ENCODE data around the gene RAP1GAP2. TPM values are rescaled to one million over a fixed set of nuclear protein-coding genes. Genes with fewer than 3 reads are reported as not detected.

Gene RAP1GAP2
- total and polyA plus RNA-seq, 9 donors: 1.2 to 3.5 (median 2.0) TPM

DNA sequence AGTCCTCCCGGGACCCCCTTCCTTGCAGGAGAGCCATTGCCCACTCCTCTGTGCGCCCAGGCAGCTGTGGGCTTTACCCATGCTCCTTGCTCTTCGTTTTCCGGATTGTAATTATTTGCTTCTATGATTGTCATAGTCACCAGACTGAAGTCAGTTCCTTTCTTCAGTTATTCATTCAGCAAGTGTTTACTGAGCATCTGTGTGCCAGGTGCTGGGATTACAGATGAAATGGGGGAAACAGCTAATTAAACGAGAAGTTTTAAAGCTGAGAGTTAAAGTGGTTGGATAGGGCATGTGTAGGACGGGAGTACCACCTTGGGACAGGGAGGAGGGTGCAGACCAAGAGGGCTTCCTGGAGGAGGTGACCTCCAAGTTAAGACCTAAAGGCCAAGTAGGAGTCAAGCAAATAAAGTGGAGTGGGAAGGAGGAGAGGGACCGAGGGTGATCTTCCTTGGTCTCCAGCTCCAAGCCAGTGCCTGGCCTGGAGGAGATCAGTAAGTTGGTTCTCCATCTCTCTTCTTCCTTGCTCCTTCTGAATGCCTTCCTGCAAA, 140.6 kb downstream of the RAP1GAP2 start:
- no peak overlapping the region for H3K4me3 ChIP-seq (ENCODE audit: low read length)

DNA sequence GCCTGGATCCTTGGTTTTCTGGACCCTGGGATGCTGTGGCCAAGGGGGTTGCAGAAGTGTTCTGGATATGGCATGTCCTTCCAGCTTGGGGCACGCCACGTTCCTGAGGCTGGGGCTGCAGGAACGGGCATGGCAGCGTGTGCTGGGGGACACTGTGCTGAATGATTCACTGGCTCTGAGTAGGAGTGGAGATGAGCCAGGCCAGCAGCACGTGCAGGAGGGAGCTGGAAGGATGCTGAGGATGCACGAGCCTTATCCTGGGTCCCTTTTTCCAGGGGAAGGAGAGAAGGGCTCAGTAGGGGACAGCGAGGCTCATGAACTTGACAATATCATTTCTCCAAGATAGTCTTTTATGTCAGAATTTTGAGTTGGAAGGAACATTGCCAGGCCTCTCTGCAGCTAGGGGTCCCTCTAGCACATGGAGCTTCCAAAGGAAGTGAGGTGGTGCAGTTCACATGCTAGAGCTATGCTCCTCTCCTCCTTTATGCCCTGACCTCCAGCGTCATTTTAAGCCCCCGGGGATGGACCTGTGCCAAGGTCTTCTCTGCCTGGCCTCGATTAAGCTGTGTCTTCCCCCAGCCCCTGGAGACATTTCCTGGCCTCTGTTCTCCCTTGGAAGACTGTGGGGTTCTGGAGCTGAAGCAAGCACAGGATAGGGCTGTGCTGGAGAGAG, 141.2 kb downstream of the RAP1GAP2 start:
- H3K27ac ChIP-seq (ENCODE audit: low read length): no peak overlapping the region
- H3K4me1 ChIP-seq (ENCODE audit: control insufficient read depth, insufficient read depth, low read length): peaks cover 16% of the 10 kb centered on the region
- H3K4me3 ChIP-seq (ENCODE audit: low read length): no peak overlapping the region
- no peaks in the 10 kb centered on the region for H3K36me3 ChIP-seq (ENCODE audit: control insufficient read depth, insufficient read depth, low read length)
- no peak for DNase-seq
- H3K27me3 ChIP-seq (ENCODE audit: control insufficient read depth, insufficient read depth, low read length): peaks cover 4% of the 10 kb centered on the region
- 23% methylated on average over 9 of the region's 10 CpGs for WGBS (ENCODE audit: insufficient coverage)
- H3K9me3 ChIP-seq (replicated peaks; ENCODE audit: control insufficient read depth, low read depth, low read length): no peaks in the 10 kb centered on the region

More for the DNA sequence above, 140.6 kb downstream of the RAP1GAP2 start:
- Histone ChIP-seq H3K27ac (ENCODE audit: low read length) (no peak overlapping the region), H3K36me3 (ENCODE audit: control insufficient read depth, insufficient read depth, low read length) (no peaks in the 10 kb centered on the region), H3K27me3 (ENCODE audit: control insufficient read depth, insufficient read depth, low read length) (peaks cover 6% of the 10 kb centered on the region), H3K9me3 (replicated peaks; ENCODE audit: control insufficient read depth, low read depth, low read length) (no peaks in the 10 kb centered on the region), H3K4me1 (ENCODE audit: control insufficient read depth, insufficient read depth, low read length) (peaks cover 16% of the 10 kb centered on the region)
- DNase-seq: no peak
- WGBS (ENCODE audit: insufficient coverage): 70% methylated on average over 3 of the region's 7 CpGs

DNA sequence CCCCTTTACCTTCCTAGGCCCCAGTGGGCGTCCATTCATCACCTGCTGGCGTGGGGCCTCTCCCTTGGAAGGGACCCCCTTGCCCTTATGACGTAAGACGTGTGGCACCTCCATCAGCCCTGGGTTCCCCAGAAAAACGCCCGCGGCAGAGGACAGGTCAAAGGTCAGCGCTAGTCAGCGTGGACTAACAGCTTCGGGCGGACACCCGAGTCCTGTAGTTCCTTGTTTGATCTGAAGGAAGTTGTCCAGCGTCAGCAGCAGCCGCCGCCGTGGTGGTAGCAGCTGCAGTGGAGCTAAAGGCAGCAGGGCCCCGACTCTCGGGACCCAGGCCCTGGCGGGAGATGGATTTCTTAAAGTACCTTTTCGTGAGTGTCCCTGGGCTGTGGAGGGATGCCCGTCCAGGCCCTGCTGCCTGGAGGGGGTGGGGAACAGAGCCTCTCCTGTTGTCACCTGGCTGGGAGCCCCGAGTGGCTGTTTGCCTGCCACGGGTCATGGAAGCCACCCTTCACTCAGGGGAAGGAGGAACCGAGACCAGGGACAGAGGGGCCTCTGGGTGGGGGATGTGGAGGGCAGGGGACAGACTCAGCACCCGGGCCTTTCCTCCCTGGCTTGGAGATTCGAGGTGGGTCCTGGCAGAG, 143.6 kb downstream of the RAP1GAP2 start:
- no peaks in the 10 kb centered on the region for H3K9me3 ChIP-seq (replicated peaks; ENCODE audit: control insufficient read depth, low read depth, low read length)
- H3K36me3 ChIP-seq (ENCODE audit: control insufficient read depth, insufficient read depth, low read length): no peaks in the 10 kb centered on the region
- H3K4me3 ChIP-seq (ENCODE audit: low read length): no peak overlapping the region
- H3K27me3 ChIP-seq (ENCODE audit: control insufficient read depth, insufficient read depth, low read length): peaks cover 2% of the 10 kb centered on the region
- H3K4me1 ChIP-seq (ENCODE audit: control insufficient read depth, insufficient read depth, low read length): peaks cover 16% of the 10 kb centered on the region
- 48% methylated on average over 21 of the region's 26 CpGs for WGBS (ENCODE audit: insufficient coverage)
- H3K27ac ChIP-seq (ENCODE audit: low read length): no peak overlapping the region
- DNase-seq: no peak

DNA sequence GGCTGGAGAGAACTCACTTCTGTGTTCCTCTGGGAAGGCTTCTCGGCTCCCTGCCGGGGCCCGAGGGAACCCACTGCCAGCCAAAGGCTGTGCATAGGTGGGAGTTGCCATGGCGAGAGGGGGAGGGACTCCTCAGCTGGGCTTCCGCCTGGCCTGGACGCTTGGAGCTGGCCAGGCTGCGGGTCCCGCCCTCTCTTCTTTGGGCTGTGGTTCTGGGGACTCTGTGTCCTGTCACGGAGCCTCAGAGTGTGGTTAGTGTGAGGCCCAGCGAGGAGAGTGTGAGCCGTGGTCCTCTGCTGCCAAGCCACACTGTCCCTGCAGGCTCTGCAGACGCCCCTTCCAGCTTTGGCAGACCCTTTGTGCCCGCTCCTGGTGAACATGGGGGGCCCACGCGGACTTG, 144.1 kb downstream of the RAP1GAP2 start:
- H3K9me3 ChIP-seq (replicated peaks; ENCODE audit: control insufficient read depth, low read depth, low read length): no peaks in the 10 kb centered on the region
- H3K36me3 ChIP-seq (ENCODE audit: control insufficient read depth, insufficient read depth, low read length): no peaks in the 10 kb centered on the region
- H3K4me1 ChIP-seq (ENCODE audit: control insufficient read depth, insufficient read depth, low read length): peaks cover 16% of the 10 kb centered on the region
- H3K27ac ChIP-seq (ENCODE audit: low read length): no peak overlapping the region
- no peak overlapping the region for H3K4me3 ChIP-seq (ENCODE audit: low read length)
- DNase-seq: peak; percentile 42
- no peaks in the 10 kb centered on the region for H3K27me3 ChIP-seq (ENCODE audit: control insufficient read depth, insufficient read depth, low read length)
- WGBS (ENCODE audit: insufficient coverage): 38% methylated on average over 11 of the region's 15 CpGs

DNA sequence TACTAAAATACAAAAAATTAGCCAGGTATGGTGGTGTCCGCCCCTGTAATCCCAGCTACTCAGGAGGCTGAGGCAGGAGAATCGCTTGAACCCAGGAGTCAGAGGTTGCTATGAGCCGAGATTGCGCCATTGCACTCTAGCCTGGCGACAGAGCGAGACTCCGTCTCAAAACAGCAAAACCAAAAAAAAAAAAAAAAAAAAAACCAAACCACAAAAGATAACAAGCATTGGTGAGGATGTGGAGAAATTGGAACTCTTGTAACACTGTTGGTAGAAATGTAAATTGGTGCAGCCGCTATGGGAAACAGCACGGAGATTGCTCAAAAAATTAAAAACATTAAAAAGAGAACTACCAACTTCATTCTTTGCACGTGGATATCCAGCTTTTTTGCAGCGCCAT, 147.7 kb downstream of the RAP1GAP2 start:
- no peak for DNase-seq
- Histone ChIP-seq H3K4me1 (ENCODE audit: control insufficient read depth, insufficient read depth, low read length) (peaks cover 9% of the 10 kb centered on the region), H3K36me3 (ENCODE audit: control insufficient read depth, insufficient read depth, low read length) (no peaks in the 10 kb centered on the region), H3K9me3 (replicated peaks; ENCODE audit: control insufficient read depth, low read depth, low read length) (no peaks in the 10 kb centered on the region), H3K27ac (ENCODE audit: low read length) (no peak overlapping the region), H3K4me3 (ENCODE audit: low read length) (no peak overlapping the region), H3K27me3 (ENCODE audit: control insufficient read depth, insufficient read depth, low read length) (peaks cover 2% of the 10 kb centered on the region)
- 93% methylated on average over 2 of the region's 11 CpGs for WGBS (ENCODE audit: insufficient coverage)

DNA sequence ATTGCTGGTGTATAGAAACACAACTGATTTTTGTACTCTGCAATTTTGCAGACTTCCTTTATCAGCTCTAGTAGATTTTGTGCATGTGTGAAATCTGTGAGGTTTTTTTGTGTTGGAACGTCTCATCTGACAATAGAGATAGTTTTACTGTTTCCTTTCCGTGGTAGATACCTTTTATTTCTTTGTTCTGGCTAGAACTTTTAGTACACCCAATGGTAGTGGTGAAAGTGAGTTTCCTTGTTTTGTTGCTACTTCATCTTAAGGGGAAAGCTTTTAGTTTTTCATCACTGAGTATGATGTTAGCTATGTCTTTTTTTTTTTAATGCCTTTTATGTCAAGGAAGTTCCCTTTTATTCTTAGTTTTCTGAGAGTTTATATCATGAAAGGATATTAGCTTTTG, 149.1 kb downstream of the RAP1GAP2 start:
- Histone ChIP-seq H3K9me3 (replicated peaks; ENCODE audit: control insufficient read depth, low read depth, low read length) (no peaks in the 10 kb centered on the region), H3K36me3 (ENCODE audit: control insufficient read depth, insufficient read depth, low read length) (no peaks in the 10 kb centered on the region), H3K4me3 (ENCODE audit: low read length) (no peak overlapping the region), H3K27me3 (ENCODE audit: control insufficient read depth, insufficient read depth, low read length) (peaks cover 2% of the 10 kb centered on the region), H3K27ac (ENCODE audit: low read length) (no peak overlapping the region), H3K4me1 (ENCODE audit: control insufficient read depth, insufficient read depth, low read length) (peaks cover 2% of the 10 kb centered on the region)
- no CpG with 5 or more reads among the region's 2 CpGs for WGBS (ENCODE audit: insufficient coverage)
- DNase-seq: no peak

DNA sequence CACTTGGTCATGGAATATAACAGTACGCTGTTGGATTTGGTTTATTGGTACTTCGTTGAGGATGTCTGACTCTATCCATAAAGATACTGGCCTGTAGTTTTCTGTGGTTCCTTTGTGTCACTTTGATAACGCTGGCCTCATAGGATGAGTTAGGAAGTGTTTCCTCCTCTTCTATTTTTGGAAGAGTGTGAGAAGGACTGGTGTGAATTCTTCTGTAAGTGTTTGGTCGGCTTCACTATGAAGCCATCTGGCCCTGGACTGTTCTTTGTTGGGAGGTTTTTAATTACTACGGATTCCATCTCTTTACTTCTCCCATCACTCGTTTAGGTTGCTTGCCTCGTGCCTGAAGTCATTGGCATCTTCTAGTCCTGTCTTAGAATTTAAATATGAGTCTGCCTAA, 149.9 kb downstream of the RAP1GAP2 start:
- Histone ChIP-seq H3K4me1 (ENCODE audit: control insufficient read depth, insufficient read depth, low read length) (no peaks in the 10 kb centered on the region), H3K36me3 (ENCODE audit: control insufficient read depth, insufficient read depth, low read length) (no peaks in the 10 kb centered on the region), H3K9me3 (replicated peaks; ENCODE audit: control insufficient read depth, low read depth, low read length) (no peaks in the 10 kb centered on the region), H3K27ac (ENCODE audit: low read length) (no peak overlapping the region), H3K4me3 (ENCODE audit: low read length) (no peak overlapping the region), H3K27me3 (ENCODE audit: control insufficient read depth, insufficient read depth, low read length) (peaks cover 2% of the 10 kb centered on the region)
- WGBS (ENCODE audit: insufficient coverage): no CpG with 5 or more reads among the region's 7 CpGs
- no peak for DNase-seq

DNA sequence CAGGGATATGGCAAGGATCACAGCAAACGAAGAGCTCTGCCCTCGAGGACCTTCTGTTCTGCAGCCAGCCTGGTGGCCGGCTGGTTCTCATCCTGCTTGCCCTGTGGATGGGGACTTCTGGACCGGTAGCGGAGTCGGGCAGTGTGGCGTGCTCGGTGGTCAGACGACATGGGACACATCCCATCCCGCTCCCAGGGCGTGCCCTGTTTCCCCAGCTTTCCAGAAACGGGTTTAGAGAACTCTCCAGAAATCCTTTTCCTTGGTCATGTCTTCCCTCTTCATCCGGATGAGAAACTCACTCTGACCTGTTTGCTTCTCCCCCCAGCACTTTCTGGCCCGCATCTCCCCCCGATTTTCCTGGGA, 151.3 kb downstream of the RAP1GAP2 start:
- Histone ChIP-seq H3K36me3 (ENCODE audit: control insufficient read depth, insufficient read depth, low read length) (no peaks in the 10 kb centered on the region), H3K27ac (ENCODE audit: low read length) (no peak overlapping the region), H3K4me3 (ENCODE audit: low read length) (no peak overlapping the region), H3K4me1 (ENCODE audit: control insufficient read depth, insufficient read depth, low read length) (no peaks in the 10 kb centered on the region), H3K9me3 (replicated peaks; ENCODE audit: control insufficient read depth, low read depth, low read length) (no peaks in the 10 kb centered on the region), H3K27me3 (ENCODE audit: control insufficient read depth, insufficient read depth, low read length) (peaks cover 2% of the 10 kb centered on the region)
- WGBS (ENCODE audit: insufficient coverage): 88% methylated on average over 13 of the region's 15 CpGs
- DNase-seq: no peak

DNA sequence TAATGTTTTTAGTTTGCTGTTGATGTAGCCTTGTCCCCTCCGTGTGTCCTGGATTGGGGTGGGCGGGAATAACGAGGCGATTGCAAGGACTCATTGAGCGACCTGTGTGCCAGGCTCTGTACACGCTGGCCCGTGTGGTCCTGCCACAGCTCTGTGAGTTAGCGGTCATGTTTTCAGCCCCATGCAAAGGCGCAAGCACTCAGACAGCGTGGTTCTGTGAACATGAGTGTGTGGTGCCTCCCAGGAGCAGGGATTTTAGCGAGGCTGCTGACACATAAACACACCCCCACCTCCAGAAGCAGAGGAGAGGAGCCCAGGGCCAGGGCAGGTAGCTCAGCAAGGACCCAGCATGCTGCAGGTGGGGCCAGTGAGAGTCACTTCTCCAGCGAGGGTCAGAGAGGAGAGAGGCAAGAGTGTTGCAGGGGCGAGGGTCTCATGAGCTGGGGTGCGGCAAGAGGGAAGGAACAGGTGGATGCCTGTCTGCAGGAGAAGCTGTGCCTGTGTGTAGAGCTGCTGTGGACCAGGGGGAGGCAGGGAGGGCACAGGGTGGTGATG, 151.8 kb downstream of the RAP1GAP2 start:
- Histone ChIP-seq H3K27me3 (ENCODE audit: control insufficient read depth, insufficient read depth, low read length) (peaks cover 2% of the 10 kb centered on the region), H3K4me1 (ENCODE audit: control insufficient read depth, insufficient read depth, low read length) (no peaks in the 10 kb centered on the region), H3K27ac (ENCODE audit: low read length) (no peak overlapping the region), H3K9me3 (replicated peaks; ENCODE audit: control insufficient read depth, low read depth, low read length) (no peaks in the 10 kb centered on the region), H3K36me3 (ENCODE audit: control insufficient read depth, insufficient read depth, low read length) (no peaks in the 10 kb centered on the region), H3K4me3 (ENCODE audit: low read length) (no peak overlapping the region)
- no peak for DNase-seq
- 86% methylated on average over 10 of the region's 14 CpGs for WGBS (ENCODE audit: insufficient coverage)

DNA sequence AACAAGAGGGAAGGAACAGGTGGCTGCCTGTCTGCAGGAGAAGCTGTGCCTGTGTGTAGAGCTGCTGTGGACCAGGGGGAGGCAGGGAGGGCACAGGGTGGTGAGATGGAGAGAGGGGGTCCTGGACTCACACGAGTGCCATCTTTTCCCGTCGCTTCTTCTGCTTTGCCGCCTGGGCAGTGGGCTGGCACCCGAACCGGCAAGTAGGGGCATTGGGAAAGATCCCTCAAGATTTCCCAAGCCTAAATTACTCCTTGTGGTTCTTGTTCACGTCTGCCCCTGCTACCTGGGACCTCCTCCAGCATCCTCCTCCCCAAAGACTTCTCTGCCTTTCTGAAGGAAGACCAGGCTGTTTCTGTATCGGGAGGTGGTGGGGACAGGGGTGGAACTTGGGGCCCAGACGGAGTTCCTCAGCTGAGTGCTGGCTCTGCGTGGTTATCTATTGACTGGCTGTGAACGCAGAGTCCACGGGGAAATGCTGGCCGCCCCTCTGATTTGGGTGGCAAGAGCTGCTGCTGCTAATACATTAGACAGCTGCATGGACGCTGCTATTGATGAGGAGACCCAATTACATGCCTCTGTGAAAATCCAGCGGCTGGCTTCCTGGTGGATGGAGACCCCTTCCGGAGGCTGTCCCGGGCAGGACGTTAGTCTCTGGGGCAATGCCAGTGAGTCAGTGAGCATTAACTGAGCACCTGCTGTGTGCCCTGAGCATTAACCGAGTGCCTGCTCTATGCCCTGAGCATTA, 152.7 kb downstream of the RAP1GAP2 start:
- WGBS (ENCODE audit: insufficient coverage): 66% methylated on average over 14 of the region's 19 CpGs
- no peak overlapping the region for H3K4me3 ChIP-seq (ENCODE audit: low read length)
- H3K4me1 ChIP-seq (ENCODE audit: control insufficient read depth, insufficient read depth, low read length): no peaks in the 10 kb centered on the region
- no peaks in the 10 kb centered on the region for H3K36me3 ChIP-seq (ENCODE audit: control insufficient read depth, insufficient read depth, low read length)
- no peaks in the 10 kb centered on the region for H3K9me3 ChIP-seq (replicated peaks; ENCODE audit: control insufficient read depth, low read depth, low read length)
- no peak overlapping the region for H3K27ac ChIP-seq (ENCODE audit: low read length)
- H3K27me3 ChIP-seq (ENCODE audit: control insufficient read depth, insufficient read depth, low read length): peaks cover 2% of the 10 kb centered on the region
- no peak for DNase-seq

All from muscle of leg (tissue), 11 donors.